NOMO-1 treated with DMSO at 0.1 percent for 48 hours (cell line): ENCODE results near the gene DNAJC7.
"Not testable (repeated sequence)": the region's sequence is repeated elsewhere in the genome, so short reads cannot be mapped to it uniquely, and the experiment has no call there.

Experiments
- DNase-seq: peaks from one replicate; lab custom pipeline; 2025; ENCODE audit not compliant: unreplicated experiment; lab: John Stamatoyannopoulos, UW

Gene DNAJC7

DNA sequence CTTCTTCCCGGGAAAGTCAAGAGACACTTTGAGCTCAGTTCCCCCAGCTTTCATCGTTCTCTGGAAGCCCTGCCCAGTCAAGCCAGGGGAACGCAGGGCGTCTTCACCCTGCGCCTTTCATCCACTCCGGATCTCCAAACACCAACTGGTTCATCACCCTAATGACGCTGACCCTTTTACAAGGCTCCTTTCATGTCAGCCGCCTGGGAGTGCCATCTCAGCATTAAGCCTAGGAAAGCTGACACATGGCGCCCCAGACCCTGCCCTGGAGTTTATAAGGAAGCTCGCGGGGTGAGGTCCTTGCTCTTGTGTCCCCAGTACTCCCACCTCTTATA, 594 bp upstream of the DNAJC7 start:
- no peak for DNase-seq

GRCh38 chr17:42016411-42016831, 818 bp downstream of the DNAJC7 start:
- no peak for DNase-seq

- DNase-seq, result not testable (repeated sequence)
Measured at GRCh38 chr17:42013740-42014139, 3.5 kb downstream of the DNAJC7 start.

GRCh38 chr17:42012363-42012762, 4.9 kb downstream of the DNAJC7 start:
- DNase-seq, result not testable (repeated sequence)

DNA sequence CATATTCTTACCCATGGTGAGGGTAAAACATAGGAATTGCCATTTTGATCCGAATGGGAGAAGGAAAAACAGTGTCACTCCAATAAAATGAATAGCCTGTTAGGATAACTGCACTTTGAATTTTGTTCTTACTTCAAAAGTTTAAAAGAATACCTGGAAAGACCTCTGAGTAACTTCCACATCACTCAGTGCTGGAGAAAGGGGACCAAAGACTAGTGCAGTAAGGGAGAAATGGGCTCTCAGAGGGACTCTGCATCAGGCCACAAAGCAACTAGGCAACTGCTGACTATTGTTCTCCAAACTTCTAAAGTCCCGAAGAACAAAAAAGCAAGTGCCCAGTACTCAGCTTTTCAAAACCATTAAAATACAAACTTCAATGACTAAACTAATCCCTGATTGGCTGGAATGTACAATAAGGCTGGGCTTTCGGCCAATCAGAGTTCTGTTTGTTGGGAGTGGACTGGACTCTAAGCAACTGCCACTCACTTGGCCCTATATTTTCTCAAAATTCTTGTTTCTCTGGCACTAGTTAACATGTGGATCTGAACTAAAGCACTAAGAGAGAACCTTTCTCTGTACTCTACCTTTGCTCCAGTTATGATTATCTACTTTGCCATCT, 6.2 kb downstream of the DNAJC7 start:
- no peak for DNase-seq

- peak; percentile 80 for DNase-seq
Measured at GRCh38 chr17:42010266-42010680, 7.0 kb downstream of the DNAJC7 start.

DNA sequence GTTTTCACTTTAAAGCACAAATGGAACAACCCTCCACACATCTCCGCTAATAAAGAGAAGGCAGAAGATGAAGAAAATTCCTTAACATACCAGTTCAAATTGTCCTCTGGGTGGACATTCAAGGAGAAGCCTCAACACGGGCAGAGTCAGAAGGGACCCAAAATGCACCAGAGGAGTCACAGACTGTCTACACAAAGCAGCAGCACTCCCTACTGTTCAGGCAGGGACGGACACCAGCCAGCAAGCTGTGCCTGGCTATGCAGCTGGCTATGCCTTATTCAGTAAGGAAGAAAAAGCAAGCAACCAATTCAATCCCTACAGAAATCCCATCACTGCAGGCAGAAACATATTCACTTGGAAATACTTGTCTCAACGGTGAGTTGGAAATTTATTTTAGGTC, 8.1 kb downstream of the DNAJC7 start:
- no peak for DNase-seq

- no peak for DNase-seq
Measured at GRCh38 chr17:42005166-42005565, 12.1 kb downstream of the DNAJC7 start.

DNA sequence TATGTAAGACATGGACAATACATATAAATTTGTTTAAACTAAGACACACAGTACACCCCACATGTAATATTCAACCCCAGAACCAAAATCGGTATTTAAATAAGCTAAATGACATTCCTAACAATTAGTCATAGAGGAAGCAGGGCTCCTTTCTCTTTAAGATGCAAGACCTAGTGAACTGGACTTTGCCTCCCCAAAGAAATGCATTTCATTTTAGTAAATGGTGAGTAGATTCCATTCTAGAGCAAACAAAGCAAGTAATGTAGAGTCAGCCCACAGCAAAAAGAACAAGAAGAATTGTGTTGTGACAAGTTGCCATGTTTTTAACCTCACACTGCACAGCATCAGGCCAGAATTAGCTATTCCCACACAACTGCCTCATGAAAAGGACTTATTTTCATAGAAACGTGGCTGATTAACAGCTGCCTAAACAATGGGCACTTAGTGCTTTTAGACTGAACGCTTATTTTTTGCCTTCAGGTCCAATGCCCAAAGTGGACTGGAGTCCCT, 14.4 kb downstream of the DNAJC7 start:
- no peak for DNase-seq

GRCh38 chr17:42002175-42002791, 15.0 kb downstream of the DNAJC7 start:
- no peak for DNase-seq

DNA sequence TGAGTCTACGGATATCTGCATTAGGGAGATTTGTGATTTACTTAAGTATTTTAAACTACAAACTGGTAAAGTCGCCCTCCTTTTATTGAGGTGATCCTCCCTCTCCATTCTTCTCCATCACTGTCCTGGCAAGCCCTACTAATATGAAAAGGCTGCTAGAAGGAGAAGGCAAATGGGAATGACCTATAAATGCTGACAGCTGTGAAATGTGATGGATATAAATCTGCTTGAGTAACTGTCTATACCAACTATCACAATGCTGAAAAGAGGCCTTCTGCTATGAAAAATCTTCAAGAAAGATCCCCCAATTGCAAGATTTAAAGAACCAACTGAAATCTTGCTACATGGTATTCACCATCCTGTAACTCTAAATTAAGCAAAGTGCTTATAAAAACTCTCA, 15.5 kb downstream of the DNAJC7 start:
- DNase-seq, result no peak

DNA sequence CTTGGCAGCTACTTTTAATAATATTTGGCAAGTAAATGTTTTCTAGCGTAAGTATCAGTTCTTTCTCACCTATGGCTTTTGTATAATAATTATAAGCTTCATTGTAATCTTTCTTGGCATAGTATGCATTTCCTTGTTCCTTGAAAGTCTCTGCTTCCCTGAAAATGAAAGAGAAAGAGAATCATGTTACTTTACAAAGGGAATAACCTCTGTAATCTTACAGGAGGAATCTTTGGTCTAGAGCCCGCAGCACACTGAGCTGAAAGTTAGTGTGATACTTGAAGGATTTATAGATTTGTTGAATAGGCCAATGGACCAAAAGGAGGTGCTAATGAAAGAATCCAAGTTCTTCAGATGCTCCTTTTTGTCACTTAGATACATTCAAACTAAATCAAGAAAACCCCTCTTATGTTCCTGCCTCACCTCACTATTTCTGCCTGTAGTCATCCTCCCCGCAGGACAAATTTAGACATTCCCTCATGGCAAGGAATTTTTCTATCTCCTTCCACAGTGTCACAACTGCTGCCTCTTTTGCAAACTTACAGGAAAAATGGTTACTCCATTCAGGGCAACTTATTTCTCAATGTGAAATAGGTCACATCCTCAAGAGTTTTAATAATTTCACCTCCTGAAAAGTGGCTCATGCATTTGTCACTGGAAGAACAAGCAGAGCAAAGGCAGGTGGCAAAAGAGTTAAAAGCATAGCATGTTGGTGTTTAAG, 16.7 kb downstream of the DNAJC7 start:
- no peak for DNase-seq

GRCh38 chr17:41998497-41998896, 18.7 kb downstream of the DNAJC7 start:
- no peak for DNase-seq

DNA sequence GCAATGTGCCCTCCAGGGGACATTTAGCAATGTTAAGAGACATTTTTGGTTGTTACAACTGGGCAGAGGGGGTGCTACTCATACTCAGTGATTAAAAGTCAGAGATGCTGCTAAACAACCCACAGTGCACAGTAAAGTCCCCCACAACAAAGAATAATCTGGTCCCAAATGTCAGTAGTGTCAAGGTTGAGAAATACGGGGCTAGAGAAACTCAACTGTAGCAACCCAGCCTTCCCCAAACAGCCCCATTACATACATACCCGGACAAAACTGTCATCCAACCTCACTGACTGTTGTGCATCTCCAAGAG, 20.4 kb downstream of the DNAJC7 start:
- DNase-seq, result no peak

GRCh38 chr17:41992576-41992975, 24.7 kb downstream of the DNAJC7 start:
- no peak for DNase-seq

GRCh38 chr17:41989702-41990419, 27.4 kb downstream of the DNAJC7 start:
- no peak for DNase-seq

DNA sequence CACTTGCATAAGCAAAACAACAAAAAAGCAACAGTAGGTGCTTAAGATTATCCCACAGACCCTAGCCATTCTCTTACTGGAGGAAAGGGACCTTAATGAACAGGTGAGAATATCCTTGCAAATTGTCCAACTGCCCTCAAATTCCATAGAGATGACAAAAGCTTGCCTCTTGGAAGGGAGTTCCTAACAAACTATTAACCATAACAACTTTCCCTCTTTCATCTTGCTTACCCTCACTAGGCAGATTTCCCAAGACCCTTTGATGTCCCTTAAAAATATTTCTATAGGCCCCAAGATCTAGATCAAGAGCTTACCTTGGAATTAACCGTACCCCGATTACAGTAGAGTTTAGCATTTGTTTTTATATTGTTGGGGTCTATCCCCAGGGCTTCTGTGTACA, 28.8 kb downstream of the DNAJC7 start:
- no peak for DNase-seq

DNA sequence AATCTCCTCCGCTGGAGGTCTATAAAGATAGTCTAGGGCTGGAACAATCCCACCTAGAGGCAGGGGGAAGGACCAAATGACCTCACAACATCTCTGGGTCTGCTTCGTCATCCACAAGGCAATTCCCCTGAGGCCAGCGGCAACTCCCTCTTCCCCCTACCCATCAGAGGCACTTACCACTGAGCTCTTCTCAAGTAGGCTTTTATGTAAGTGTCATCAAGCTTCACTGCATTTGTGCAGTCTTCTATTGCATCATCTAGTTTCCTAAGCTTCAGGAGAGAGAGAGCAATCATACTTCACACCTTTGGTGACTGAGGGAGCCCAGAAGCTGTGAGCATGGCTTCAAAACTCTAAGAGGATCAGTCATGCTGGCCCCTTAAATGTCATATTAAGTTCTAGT, 29.6 kb downstream of the DNAJC7 start:
- no peak for DNase-seq

DNA sequence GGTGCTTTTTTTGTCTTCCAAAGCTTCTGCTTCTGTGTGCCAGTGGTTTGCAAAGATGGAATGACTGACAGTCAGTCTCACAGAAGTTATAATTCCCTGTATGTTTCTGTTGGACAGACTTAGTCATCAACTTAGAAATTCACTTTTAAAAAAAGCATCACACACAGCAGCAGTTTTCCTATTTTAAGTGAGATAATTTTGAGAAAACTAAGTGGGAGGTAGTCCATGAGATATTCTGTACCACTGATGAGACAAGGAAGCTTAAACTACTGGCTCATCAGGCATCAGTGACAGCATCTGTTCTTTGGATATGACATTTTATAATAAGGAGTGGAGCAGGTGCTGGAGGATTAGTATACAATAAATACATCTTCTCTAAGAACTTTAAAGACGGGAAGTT, 30.6 kb downstream of the DNAJC7 start:
- DNase-seq, result no peak

- no peak for DNase-seq
Measured at GRCh38 chr17:41985919-41986318, 31.3 kb downstream of the DNAJC7 start.

DNA sequence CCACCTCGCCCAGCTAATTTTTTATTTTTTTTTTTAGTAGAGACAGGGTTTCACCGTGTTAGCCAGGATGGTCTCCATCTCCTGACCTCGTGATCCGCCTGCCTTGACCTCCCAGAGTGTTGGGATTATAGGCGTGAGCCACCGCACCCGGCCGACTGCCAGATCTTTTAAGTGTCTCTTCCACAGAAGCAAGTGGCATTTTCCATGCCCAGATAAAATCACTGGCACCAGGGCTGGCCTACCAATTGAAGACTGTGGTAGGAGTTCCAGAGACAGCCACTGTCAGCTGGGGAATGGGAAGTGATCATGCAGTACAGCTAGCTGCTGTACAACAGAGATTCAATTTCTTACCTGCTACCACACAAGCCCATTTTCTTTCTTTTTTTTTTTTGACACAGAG, 32.8 kb downstream of the DNAJC7 start:
- DNase-seq, result no peak
